Measurements from ENCODE around the gene RBFOX2.
"Not testable (repeated sequence)": the region's sequence is repeated elsewhere in the genome, so short reads cannot be mapped to it uniquely, and the experiment has no call there.

The RBFOX2 gene

GRCh38 chr22:36039125-36039524, 10.5 kb upstream of the RBFOX2 start:
- no peak for DNase-seq

- DNase-seq: no peak
Measured at GRCh38 chr22:36037102-36037758, 8.6 kb upstream of the RBFOX2 start.

GRCh38 chr22:36036167-36036624, 7.6 kb upstream of the RBFOX2 start:
- DNase-seq: no peak

GRCh38 chr22:36032611-36033010, 4.0 kb upstream of the RBFOX2 start:
- no peak for DNase-seq

GRCh38 chr22:36029406-36029755, 757 bp upstream of the RBFOX2 start:
- no peak for DNase-seq

- DNase-seq: no peak
Measured at GRCh38 chr22:36027935-36028645, 534 bp downstream of the RBFOX2 start.

GRCh38 chr22:36027579-36027934, 1.1 kb downstream of the RBFOX2 start:
- peak; percentile 3 for DNase-seq

- DNase-seq: no peak
Measured at GRCh38 chr22:36026741-36027140, 1.9 kb downstream of the RBFOX2 start.

GRCh38 chr22:36022697-36023096, 5.9 kb downstream of the RBFOX2 start:
- DNase-seq: no peak

- no peak for DNase-seq
Measured at GRCh38 chr22:36022162-36022561, 6.5 kb downstream of the RBFOX2 start.

- no peak for DNase-seq
Measured at GRCh38 chr22:36021606-36022153, 6.9 kb downstream of the RBFOX2 start.

- not testable (repeated sequence) for DNase-seq
Measured at GRCh38 chr22:36020865-36021264, 7.8 kb downstream of the RBFOX2 start.

GRCh38 chr22:36017651-36018091, 11.0 kb downstream of the RBFOX2 start:
- DNase-seq: no peak

GRCh38 chr22:36016684-36017083, 11.9 kb downstream of the RBFOX2 start:
- DNase-seq: no peak

- no peak for DNase-seq
Measured at GRCh38 chr22:36015811-36016529, 12.7 kb downstream of the RBFOX2 start.

GRCh38 chr22:36015155-36015810, 13.3 kb downstream of the RBFOX2 start:
- DNase-seq: no peak

GRCh38 chr22:36014546-36015074, 14.0 kb downstream of the RBFOX2 start:
- no peak for DNase-seq

GRCh38 chr22:36012332-36012731, 16.3 kb downstream of the RBFOX2 start:
- no peak for DNase-seq

- no peak for DNase-seq
Measured at GRCh38 chr22:36010882-36011281, 17.7 kb downstream of the RBFOX2 start.

- no peak for DNase-seq
Measured at GRCh38 chr22:36010090-36010489, 18.5 kb downstream of the RBFOX2 start.

- DNase-seq: no peak
Measured at GRCh38 chr22:36009085-36009484, 19.5 kb downstream of the RBFOX2 start.

GRCh38 chr22:36008565-36008964, 20.1 kb downstream of the RBFOX2 start:
- DNase-seq: no peak

- DNase-seq: no peak
Measured at GRCh38 chr22:36008131-36008530, 20.5 kb downstream of the RBFOX2 start.

Data from activated CD4-positive, alpha-beta T cell treated with anti-CD3 and anti-CD28 coated beads for 48 hours (primary cell).